Measurements from ENCODE around the gene TSSK3.

TSSK3 gene, protein sequence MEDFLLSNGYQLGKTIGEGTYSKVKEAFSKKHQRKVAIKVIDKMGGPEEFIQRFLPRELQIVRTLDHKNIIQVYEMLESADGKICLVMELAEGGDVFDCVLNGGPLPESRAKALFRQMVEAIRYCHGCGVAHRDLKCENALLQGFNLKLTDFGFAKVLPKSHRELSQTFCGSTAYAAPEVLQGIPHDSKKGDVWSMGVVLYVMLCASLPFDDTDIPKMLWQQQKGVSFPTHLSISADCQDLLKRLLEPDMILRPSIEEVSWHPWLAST

DNA sequence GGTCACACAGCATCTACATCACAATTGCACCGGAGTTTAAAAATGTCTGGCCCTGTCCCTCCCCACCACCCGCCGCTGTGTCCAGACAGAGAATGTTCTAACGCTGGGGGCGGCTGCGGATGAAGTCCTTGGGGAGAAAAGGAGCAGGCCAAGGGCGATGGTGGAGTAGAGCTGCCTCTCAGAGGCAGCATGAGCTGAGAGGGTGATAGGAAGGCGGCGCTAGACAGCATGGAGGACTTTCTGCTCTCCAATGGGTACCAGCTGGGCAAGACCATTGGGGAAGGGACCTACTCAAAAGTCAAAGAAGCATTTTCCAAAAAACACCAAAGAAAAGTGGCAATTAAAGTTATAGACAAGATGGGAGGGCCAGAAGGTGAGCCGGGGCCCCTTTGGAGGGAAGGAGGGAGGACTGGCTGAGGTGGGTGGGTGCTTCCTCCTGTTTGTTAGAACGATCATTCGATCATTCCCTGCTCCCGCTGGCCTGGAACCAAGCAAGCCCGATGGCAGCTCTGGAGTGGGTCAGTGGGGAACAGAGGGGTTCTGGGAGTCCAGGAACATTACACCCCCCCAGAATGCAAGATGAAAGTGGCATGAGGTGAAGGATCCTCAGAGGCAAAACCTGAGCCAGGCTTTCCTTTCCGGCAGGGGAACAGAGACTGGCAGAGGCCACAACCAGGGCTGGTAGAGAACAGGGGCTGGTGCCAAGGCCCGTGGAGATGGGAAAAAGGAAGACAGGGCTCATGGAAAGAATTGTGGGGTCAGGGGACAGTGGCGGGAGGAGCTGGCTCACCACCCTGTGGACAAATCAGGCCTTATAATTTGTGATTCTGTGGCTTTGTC, at the start of gene TSSK3, which contains the start of gene FAM229A:
Gene TSSK3, plus strand, starts transcription at position 66 of the 840 bp plus-strand sequence. Its CDS starts 163 bp downstream, at position 229.
Gene FAM229A, minus strand, starts transcription at position 12 of the 840 bp plus-strand sequence. CDS start 394 bp downstream, outside the sequence.
- DNase-seq: no peak

DNA sequence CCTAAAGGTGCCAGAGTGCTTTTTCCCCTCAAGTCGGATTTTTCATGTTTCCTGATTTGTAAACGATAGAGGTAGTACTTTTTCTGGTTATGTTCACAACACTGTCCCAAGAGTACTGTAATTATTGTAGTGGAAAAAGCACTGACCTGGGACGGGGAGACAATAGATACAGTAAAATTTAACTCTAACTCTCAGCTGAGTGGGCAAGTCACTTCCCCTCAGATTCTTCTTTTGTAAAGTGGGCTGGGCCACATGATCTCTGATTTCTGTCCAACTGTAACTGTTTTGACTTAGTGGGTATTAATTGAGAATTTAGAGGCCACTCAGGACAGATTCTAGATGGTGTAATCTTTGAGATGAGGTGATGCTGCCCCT, 45.4 kb upstream of the TSSK3 start:
- no peak for DNase-seq

DNA sequence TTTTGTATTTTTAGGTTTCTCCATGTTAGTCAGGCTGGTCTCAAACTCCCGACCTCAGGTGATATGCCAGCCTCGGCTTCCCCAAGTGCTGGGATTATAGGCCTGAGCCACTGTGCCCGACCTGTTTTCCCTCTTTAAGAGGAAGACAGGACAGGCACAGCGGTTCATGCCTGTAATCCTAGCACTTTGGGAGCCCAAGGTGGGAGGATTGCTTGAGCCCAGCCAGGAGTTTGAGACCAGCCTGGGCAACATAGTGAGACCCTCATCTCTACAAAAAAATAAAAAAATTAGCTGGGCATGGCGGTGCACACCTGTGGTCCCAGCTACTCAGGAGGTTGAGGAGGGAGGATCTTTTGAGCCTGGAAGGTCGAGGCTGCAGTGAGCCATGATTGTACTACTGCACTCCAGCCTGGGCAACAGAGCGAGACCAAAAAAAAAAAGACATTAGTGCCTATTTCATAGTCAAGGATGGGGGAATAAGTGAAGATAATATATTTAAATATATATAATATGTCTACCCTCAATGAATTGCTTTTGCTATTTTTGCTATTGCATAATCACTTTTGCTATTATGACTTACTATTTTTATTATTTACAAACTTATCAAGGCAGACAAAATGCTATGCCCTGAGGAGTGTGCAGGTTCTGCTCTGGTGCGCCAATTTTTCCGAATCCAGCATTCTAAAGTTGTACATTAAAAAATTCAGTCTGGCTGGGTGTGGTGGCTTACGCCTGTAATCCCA, 44.0 kb upstream of the TSSK3 start:
- no peak for DNase-seq

DNA sequence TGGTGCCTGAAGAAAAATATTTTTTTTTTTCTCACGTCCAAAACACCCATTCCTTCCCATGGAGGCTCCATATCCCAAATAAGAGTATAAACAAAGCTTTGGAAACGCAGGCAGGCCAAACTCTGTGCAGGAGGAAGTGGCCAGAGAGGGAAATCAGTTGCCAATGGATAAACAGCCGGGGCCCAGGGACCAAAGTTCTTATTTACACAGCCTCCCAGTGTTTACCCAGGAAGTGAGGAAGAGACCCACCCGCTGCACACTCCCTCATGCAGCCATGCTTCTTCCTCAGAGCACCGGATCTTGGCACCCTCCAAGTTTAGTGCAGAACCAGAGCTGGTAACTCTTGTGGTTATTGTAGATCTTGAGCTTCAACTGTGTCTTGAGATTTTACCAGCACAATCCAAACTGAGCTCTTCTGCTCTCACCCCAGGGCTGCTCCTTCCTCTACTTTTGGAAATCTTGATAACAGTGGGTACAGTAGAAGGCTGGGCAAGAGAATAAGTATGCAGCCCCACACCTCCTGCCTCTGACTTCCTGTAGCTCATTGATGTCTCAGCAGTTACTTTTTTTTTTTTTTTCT, 40.5 kb upstream of the TSSK3 start:
- peak in 1 of 2 donors; percentile 18 for DNase-seq

DNA sequence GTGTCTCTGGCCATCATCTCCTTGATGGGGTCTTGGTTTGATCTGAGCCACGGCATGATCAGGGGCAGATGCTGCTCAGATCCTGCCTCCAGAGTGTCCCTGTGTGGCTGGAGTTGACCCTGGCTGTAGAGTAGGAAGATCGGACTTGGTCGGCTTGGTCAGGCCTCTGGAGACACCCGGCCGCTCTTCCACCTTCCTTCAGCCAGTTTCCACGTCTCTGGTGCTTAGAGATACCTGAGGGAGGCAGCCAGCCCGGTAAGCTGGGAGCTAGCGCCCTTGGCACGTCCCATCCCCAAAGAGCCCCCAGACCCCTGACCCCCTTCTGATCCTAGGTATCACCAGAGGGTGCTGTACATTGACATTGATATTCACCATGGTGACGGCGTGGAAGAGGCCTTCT, 35.1 kb upstream of the TSSK3 start:
- no peak for DNase-seq

DNA sequence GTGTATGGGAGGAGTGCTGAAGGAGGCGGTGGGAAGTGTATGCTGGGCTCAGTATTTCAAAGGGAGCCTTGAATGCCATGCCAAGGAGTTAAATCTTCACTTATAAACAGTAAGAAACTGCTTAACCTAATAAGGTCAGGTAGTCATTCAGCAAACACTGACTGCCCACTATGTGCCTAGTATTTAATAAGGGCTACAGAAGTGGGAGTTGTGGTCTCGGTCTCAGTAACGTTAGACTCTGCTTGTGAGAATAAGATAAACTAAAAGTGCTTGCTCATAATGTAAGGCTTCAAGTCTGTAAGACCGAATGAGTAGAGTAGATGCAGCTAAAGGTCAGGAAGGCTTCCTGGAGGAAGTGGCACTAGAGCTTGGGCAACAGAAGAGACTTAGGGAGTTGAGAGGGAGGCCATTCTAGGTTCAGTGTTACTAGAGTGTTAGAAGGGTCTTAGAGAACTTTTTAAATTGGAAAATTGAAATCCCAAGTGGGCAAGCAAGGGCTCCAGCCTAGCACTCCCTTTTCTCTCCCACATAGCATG, 32.3 kb upstream of the TSSK3 start:
- DNase-seq: no peak

DNA sequence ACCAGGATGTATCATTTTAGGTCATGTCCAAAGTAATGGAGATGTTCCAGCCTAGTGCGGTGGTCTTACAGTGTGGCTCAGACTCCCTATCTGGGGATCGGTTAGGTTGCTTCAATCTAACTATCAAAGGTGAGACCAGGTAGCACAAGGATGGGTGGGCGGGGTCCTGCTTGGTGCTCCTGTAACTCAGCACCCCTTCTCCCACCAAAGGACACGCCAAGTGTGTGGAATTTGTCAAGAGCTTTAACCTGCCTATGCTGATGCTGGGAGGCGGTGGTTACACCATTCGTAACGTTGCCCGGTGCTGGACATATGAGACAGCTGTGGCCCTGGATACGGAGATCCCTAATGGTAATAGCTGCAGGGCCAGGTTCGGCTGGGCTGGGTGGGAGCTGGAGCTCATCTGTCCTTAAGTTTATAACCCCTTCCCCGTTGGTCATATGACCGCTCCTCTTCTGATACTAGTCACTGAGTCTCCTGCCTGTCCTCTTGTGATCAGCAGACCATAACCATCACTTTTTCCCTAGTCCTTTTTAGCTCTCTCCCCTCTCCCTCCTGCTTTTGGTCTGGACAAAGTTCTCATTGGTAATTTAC, 31.7 kb upstream of the TSSK3 start:
- no peak for DNase-seq

DNA sequence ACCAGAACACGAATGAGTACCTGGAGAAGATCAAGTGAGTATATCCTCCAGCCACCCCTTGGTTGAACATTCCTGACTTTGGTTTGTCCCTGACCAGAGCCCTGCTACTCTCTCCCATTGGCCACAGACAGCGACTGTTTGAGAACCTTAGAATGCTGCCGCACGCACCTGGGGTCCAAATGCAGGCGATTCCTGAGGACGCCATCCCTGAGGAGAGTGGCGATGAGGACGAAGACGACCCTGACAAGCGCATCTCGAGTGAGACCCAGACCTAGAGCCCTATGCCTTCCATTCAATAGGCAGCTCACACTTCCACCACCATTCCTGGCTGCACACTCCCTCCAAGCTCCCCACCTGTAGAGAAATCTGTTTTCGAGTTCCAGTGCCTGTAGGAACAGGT, 30.8 kb upstream of the TSSK3 start:
- DNase-seq: no peak

DNA sequence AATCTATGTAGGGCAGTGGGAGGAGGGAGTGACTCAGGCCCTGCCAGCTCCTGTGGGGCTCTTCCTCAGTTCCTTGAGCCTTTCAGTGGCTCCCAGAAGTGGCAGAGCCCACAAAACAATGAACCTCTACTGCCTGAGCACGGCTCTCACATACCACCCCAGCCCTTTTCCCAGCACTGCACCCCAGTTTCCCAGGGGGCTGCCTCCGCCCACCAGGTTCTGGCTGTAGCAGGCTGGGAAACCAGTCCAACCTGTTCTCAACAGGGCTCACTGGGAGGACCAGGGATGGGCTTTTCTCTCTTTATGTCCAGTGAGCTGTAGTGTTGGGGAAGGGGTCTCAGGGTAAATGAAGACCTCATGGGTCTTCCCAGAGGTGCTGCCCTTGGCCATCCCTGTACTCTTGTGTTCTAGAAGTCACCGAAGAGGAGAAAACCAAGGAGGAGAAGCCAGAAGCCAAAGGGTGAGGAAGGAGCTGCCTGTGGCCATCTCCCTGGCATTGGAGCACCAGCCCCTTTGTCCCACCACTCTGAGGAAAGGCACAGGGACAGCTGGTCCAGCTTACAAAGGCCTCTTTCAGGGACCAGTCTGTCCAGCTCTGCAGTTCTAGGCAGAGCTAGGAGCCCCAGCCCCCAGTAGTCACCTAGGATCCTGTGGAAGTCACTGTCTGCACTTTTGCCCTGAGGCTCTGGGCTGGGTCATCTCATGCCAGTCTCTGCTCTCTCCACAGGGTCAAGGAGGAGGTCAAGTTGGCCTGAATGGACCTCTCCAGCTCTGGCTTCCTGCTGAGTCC, 29.9 kb upstream of the TSSK3 start:
- no peak for DNase-seq

DNA sequence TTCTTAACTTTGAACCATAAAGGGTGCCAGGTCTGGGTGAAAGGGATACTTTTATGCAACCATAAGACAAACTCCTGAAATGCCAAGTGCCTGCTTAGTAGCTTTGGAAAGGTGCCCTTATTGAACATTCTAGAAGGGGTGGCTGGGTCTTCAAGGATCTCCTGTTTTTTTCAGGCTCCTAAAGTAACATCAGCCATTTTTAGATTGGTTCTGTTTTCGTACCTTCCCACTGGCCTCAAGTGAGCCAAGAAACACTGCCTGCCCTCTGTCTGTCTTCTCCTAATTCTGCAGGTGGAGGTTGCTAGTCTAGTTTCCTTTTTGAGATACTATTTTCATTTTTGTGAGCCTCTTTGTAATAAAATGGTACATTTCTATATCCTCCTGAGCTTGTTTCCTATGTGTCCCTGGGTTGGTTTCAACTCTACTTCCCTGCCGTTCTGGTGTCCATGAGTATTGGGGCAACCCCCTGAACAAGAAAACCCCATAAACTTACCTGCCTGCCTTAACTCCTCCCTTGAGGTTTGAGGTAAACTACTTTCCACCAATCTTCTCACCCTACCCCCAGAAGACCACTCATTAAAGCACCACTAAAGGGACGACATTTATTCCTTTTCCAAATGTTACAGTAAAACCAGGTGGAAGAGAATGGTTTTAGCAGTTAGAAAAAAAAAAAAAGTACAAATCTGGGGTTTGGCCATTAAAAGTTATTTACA, 28.9 kb upstream of the TSSK3 start:
- DNase-seq: no peak

DNA sequence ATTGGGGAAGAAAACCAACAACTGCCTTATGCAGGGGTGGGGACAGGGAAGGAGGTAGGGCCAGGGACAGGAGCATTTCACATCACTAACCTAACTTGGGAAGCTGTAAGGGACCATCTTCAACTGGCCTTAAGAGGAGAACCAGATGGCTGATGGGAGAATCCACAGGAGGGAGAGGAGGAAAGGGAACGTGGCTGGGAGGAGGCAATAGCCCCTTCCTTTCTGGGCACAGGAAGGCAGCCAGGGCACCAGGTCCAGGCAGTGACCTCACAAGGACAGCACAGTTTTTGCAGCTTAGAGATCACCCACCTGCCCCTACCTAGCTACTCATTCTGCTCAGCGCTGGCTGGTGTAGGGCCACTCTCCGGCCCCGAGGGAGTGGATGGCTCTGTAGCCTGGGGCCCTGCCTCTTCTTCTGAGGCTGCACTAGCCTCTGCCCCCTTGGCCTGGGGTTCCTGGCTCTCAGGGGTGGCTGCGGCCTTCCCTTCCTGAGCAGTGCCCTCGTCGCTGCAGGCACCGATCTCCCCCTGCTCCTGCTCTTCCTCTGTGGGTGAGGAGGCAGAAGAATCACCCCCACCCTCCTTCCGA, 28.0 kb upstream of the TSSK3 start:
- no peak for DNase-seq

DNA sequence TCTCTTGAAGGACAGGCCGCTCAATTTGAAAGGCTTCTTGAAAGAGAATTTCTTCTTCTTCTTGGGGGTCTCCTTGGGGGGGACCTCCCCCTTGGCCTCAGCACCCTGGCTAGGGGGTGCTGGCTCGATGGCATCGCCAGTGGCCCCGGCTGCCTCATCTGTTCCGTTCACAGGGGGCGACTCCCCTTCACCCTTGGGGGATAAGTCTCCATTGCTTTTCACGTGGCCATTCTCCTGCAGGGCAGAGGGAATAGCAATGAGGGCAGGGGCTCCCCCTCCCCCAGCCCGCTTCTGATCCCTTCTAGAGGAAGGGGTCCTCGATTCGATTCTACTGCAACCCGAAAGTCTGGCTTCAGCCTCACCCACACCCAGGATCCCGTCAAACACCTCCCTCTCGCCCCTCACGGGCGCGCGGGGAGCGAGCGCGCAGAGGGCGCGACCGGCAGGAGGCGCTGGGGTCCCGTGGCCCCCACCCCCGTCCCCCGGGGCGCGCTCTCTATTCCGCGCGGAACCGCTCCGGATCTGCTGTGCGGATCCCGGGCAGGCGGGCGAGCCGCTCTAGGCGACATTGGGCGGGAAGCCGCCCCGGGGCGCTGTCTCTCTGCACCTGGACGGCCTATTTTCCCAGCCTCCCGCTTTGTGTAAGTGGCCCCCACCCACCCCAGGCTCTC, 27.3 kb upstream of the TSSK3 start:
- DNase-seq: peak; percentile 67 to 71

DNA sequence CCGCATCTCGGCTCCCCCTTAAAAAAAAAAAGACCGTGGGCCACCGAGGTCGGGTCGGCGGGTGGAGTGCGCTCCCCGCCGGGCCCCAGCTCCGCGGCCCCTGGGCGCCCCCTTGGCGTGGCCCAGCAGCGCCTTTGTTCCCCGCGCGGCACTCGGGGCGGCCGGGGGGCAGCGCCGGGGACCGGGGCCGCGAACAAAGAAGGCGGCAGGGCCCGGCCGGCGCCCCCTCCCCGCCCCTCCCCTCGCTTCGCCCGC, 26.9 kb upstream of the TSSK3 start:
- no peak for DNase-seq

DNA sequence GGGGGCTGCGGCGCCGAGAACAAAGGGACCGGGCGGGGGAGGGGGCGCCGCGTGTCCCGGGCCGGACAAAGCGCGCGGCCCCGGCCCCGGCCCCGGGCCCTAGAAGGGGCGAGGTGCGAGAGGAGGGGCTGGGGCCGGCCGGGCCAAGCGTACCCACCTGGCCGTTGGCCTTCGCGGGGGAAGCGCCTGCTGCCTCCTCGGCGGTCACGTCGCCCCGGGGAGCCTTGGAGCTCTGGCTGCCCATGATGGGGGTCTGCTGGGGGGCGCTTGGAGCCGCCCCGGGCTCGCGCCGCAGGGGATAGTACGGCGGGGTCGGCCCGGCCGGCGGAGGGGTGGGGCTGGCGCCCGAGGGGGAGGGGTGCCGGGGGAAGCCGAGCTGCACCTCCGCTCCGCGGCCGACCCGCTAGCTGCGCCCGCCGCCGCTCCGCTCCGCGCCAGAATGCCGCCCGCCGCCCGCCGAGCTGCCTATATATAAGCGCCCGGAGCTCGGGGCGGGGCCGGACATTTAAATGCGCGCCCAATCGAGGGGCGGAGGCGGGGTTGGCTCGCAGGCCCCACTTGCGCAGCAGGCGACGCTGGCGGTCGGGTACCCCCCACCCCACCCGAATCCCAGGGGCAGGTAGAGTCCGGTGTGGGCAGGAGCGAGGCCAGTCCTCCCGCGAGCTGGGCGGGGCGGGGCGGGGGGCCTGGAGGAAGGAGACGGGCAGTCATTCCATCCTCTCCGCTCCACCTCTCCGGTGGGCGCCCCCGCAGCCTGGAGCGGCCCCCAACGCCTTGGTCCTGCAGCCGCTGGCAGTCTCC, 26.3 kb upstream of the TSSK3 start, which contains the start of gene MARCKSL1:
Gene MARCKSL1, minus strand, starts transcription at position 444 of the 801 bp plus-strand sequence. Its CDS starts 200 bp downstream, at position 244.
- DNase-seq: peak; percentile 88 to 89

DNA sequence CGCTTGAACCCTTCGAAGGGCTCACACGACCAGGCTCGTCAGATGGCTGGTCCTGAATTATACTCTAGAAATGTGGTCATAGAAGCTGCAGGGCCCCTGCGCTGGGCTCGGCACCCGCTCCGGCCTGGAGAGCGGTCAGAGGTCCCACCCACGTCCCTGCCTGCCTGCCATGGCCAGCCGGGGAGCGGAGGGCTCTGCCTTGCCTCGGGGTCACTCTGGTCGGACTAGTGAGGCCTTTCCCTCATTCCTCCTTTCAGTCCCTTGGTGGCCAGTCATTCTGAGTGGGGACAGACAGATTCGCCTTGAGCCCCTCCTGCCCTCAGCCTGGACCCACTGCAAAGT, 25.8 kb upstream of the TSSK3 start:
- no peak for DNase-seq

DNA sequence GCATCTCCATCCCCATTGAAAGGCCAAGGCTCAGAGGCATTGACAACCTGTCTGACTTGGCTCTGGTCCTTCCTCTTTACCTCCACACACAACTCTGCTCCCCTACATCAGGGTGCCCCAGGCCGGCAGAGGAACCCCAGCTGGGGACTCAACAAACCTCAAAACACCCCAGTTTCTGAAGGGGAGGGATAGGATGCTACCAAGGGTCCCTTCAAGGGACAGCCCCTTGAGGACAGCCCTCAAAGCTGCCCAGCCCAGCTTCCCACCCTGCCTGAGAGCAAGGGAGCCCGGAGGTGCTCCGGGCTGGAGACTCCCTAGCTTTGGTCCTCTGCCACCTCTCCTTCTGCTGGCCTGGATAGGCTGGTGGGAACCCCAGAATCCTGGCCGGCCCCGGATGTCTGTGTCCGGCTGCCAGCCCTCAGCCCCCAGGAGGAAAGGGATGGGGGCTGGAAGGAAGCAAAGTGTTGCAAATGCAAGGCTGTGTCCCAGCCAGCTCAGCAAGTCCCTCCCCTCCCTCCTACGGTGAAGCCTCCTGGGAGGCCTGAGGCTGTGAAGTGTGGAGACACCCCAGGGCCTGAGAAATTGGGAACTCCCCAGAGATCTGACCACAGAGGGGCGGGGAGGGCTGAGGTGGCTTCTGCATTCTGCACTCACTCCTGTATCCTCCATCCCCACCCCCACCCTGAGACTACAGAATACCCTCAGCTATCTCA, 25.2 kb upstream of the TSSK3 start:
- DNase-seq: peak; percentile 43 to 51

DNA sequence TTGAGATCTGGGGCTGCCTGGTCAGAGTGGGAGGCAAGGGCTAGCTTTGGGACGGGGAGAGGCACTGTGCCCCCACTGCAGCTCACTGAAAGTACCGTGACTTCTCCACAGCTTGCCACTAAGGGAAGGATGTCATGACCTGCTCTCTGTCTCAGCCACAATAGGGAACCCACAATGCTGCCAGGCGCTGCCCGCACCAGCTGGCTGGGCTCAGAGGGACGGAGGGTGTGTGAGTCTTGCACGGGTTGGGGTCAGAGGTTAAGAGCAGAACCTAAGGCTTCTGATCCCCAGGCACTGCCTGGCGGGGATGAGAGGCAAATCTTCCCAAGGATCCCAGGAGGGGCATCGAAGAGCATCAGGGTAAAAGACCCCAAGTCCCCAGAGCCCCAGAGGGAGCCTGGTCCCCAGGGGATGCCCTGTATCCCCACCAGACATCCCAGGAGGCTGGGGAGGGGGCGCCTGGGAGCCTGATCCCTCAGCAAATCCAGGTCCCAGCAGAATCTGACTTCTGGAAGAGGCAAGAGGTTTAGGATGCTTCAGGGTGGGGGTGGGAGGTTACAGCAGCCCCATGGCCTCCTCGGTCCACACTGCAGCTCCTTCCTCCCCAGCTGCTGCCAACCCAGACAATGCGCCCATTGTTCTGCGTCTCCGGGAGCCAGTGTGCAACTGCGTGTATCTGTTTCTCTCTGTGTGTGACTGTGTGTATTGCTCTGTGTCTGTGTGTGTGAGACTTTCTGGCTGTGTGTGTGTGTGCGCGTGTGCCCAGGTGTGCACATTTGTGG, 24.3 kb upstream of the TSSK3 start:
- no peak for DNase-seq

DNA sequence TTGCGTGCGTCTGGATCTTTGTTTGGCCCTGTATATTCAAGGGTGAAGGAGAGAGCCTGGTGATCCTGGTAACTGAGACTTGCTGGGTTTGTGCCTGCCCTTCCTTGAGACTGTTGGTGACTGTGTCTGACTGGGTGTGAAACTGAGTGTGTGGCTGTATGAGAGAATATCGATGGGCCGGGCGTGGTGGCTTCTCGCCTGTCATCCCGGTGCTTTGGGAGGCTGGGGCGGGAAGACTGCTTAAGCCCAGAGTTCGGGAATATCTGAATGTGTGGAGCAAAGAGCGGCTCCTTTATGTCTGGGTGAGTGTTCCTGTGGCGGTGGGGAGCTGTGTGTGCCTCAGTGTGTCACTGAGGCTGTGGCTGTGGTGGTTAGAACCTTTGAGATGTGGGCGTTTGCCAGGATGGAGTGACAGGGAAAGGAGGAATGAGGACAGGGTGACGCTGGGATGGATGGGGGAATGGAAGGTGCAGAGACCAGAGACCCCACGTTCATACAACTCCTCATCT, 23.6 kb upstream of the TSSK3 start:
- no peak for DNase-seq

All from activated CD4-positive, alpha-beta T cell treated with anti-CD3 and anti-CD28 coated beads for 4 hours (primary cell).